ENCODE data around the gene PKN1.

- TF ChIP-seq CTCF (IDR thresholded peaks at IDR 0.05) (no peak), POLR2A (IDR thresholded peaks at IDR 0.05) (no peak)
Measured at GRCh38 chr19:14467391-14467790, 34.3 kb downstream of the PKN1 start.
